ENCODE data around the gene SRRM4. TPM values are rescaled to one million over a fixed set of nuclear protein-coding genes. Genes with fewer than 3 reads are reported as not detected.

The SRRM4 gene
- polyA plus RNA-seq, 1 donor (not counting 4 experiments of a cell fraction or from before 2014, with no cell fraction given): not detected

DNA sequence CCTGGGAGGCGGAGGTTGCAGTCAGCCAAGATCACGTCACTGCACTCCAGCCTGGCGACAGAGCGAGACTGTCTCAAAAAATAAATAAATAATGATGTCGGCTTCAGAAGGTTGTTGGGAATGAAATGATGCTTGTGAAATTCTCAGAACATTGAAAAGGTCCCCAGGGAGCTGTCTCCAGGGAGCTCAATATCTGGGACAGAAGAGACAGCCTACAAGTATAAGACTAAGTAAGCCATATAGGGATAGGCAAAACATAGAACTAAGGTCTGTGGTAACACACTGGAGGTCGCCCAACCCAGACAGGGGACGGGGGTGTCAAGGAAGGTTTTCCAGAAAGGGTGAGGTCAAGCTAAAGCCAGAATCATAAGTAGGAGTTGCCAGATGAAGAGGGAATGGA, 167.9 kb downstream of the SRRM4 start:
- Histone ChIP-seq H3K4me1 (ENCODE audit: control insufficient read depth, extremely low read depth, insufficient read depth, low read length) (no peaks in the 10 kb centered on the region), H2AFZ (ENCODE audit: control insufficient read depth, low read length) (no peak overlapping the region), H3K9me1 (ENCODE audit: control insufficient read depth, extremely low read depth, insufficient read depth, low read length) (no peaks in the 10 kb centered on the region), H3K9ac (ENCODE audit: control insufficient read depth, extremely low read depth, insufficient read depth, low read length) (no peak overlapping the region), H3K4me3 (ENCODE audit: control insufficient read depth in 2 of 3, extremely low read depth in 1 of 3, insufficient read depth in 2 of 3, low read depth in 1 of 3, low read length in 3 of 3) (no peak overlapping the region), H3K9me3 (ENCODE audit: control insufficient read depth, low read depth, low read length) (peaks cover 2% of the 10 kb centered on the region), H3K27me3 (ENCODE audit: control insufficient read depth, extremely low read depth, insufficient read depth, low read length) (no peaks in the 10 kb centered on the region), H3K27ac (ENCODE audit: control insufficient read depth, insufficient read depth, low read length) (no peak overlapping the region), H4K20me1 (ENCODE audit: control insufficient read depth, extremely low read depth, insufficient read depth, low read length) (no peaks in the 10 kb centered on the region), H3K79me2 (ENCODE audit: control insufficient read depth, insufficient read depth, low read length) (no peaks in the 10 kb centered on the region), H3K4me2 (ENCODE audit: control insufficient read depth, extremely low read depth, insufficient read depth, low read depth, low read length) (no peak overlapping the region), H3K36me3 (ENCODE audit: control insufficient read depth in 2 of 2, extremely low read depth in 1 of 2, insufficient read depth in 2 of 2, low read length in 2 of 2) (no peaks in the 10 kb centered on the region)
- TF ChIP-seq, protein P1, sequence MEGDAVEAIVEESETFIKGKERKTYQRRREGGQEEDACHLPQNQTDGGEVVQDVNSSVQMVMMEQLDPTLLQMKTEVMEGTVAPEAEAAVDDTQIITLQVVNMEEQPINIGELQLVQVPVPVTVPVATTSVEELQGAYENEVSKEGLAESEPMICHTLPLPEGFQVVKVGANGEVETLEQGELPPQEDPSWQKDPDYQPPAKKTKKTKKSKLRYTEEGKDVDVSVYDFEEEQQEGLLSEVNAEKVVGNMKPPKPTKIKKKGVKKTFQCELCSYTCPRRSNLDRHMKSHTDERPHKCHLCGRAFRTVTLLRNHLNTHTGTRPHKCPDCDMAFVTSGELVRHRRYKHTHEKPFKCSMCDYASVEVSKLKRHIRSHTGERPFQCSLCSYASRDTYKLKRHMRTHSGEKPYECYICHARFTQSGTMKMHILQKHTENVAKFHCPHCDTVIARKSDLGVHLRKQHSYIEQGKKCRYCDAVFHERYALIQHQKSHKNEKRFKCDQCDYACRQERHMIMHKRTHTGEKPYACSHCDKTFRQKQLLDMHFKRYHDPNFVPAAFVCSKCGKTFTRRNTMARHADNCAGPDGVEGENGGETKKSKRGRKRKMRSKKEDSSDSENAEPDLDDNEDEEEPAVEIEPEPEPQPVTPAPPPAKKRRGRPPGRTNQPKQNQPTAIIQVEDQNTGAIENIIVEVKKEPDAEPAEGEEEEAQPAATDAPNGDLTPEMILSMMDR (optimal IDR thresholded peaks at IDR 0.05 in 1 of 3, IDR thresholded peaks at IDR 0.05 in 1 of 3, conservative IDR thresholded peaks at IDR 0.05 in 1 of 3; ENCODE audit: extremely low read depth in 1 of 3, insufficient read depth in 2 of 3, low read length in 3 of 3): no peak
- no peak for TF ChIP-seq EZH2 (IDR thresholded peaks at IDR 0.05; ENCODE audit: low read length)
- FAIRE-seq (no peak), DNase-seq (ENCODE audit: low read depth, low spot score) (no peak)
- dilution Hi-C loops (cut with MboI; ENCODE audit: extremely low pct_ligation_motif_present, low sequenced_read_pairs): no loop called here

DNA sequence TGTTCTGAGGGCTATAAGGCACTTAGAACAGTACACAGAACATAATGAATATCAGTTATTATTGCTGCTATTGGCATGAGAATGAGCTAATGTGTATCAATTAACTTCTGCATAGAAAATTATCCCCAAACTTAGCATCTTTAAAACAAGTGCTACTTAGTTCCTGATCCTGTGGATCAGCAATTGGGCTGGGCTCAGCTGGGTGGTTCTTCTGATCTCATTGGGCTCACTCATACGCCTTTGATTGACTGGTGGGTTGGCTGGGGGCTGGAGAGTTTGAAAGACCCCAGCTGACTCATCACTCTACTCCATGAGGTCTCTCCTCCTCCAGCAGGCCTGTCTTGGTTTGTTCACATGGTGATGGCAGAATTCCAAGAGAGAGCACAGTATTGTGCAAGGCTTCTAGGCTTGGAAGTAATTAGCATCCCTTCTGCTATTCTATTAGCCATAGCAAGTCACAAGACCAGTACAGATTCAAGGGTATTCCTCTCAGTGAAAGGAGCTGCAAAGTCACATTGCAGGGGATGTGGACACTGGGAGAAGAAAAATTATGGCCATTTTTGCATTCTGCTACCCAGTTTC, 170.2 kb downstream of the SRRM4 start:
- Histone ChIP-seq H3K79me2 (ENCODE audit: control insufficient read depth, insufficient read depth, low read length) (no peaks in the 10 kb centered on the region), H3K9ac (ENCODE audit: control insufficient read depth, extremely low read depth, insufficient read depth, low read length) (no peak overlapping the region), H2AFZ (ENCODE audit: control insufficient read depth, low read length) (no peak overlapping the region), H3K36me3 (ENCODE audit: control insufficient read depth in 2 of 2, extremely low read depth in 1 of 2, insufficient read depth in 2 of 2, low read length in 2 of 2) (no peaks in the 10 kb centered on the region), H3K9me3 (ENCODE audit: control insufficient read depth, low read depth, low read length) (no peaks in the 10 kb centered on the region), H3K4me2 (ENCODE audit: control insufficient read depth, extremely low read depth, insufficient read depth, low read depth, low read length) (no peak overlapping the region), H3K27me3 (ENCODE audit: control insufficient read depth, extremely low read depth, insufficient read depth, low read length) (no peaks in the 10 kb centered on the region), H3K4me3 (ENCODE audit: control insufficient read depth in 2 of 3, extremely low read depth in 1 of 3, insufficient read depth in 2 of 3, low read depth in 1 of 3, low read length in 3 of 3) (no peak overlapping the region), H3K4me1 (ENCODE audit: control insufficient read depth, extremely low read depth, insufficient read depth, low read length) (no peaks in the 10 kb centered on the region), H4K20me1 (ENCODE audit: control insufficient read depth, extremely low read depth, insufficient read depth, low read length) (no peaks in the 10 kb centered on the region), H3K9me1 (ENCODE audit: control insufficient read depth, extremely low read depth, insufficient read depth, low read length) (no peaks in the 10 kb centered on the region), H3K27ac (ENCODE audit: control insufficient read depth, insufficient read depth, low read length) (no peak overlapping the region)
- no peak for DNase-seq (ENCODE audit: low read depth, low spot score)
- TF ChIP-seq, protein P1 (optimal IDR thresholded peaks at IDR 0.05 in 1 of 3, IDR thresholded peaks at IDR 0.05 in 1 of 3, conservative IDR thresholded peaks at IDR 0.05 in 1 of 3; ENCODE audit: extremely low read depth in 1 of 3, insufficient read depth in 2 of 3, low read length in 3 of 3): no peak
- no peak for TF ChIP-seq EZH2 (IDR thresholded peaks at IDR 0.05; ENCODE audit: low read length)
- dilution Hi-C loops (cut with MboI; ENCODE audit: extremely low pct_ligation_motif_present, low sequenced_read_pairs): no loop called here
- FAIRE-seq: no peak

All from keratinocyte (primary cell).